Left renal cortex interstitium (tissue), 4 donors: Measurements from ENCODE around the gene SEC61A1. TPM values are rescaled to one million over a fixed set of nuclear protein-coding genes. Genes with fewer than 3 reads are reported as not detected.

Experiments used
- DNase-seq, 4 donors: peaks; one replicate each; pipeline ENCODE4 v3.0.0-alpha.2; 2013; ENCODE audit warnings: low read depth in 4 of 4, low spot score in 2 of 4, missing footprints in 1 of 4
- polyA plus RNA-seq, 4 donors: library from polyadenylated mRNA; unstranded; fragments of 120-200 nt; gene quantifications; one replicate each; pipeline ENCODE4 v1.2.1, GENCODE V29; 2013; ENCODE audit not compliant: insufficient read length in 4 of 4

SEC61A1 gene
- polyA plus RNA-seq, 4 donors, result 167 to 190 (median 173) TPM

DNA sequence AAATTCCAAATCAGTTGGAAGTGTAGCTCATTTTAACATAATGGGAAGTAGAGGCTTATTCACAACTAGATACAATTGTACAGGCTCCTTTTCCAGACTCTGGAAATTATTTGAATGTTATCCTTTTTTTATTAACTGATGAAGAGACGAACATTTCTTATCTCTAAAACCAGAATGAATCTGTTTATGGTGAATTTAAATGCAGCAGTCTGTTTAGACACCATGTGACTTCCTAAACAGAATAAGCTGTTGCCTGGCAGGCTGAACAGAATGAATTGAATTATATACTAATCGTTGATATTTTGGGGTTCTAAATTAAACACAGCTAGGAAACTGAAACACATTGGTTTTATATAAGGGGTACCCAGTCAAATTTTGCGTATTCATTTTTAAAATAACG lies 4.0 kb downstream of the SEC61A1 start:
- DNase-seq, result no peak

DNA sequence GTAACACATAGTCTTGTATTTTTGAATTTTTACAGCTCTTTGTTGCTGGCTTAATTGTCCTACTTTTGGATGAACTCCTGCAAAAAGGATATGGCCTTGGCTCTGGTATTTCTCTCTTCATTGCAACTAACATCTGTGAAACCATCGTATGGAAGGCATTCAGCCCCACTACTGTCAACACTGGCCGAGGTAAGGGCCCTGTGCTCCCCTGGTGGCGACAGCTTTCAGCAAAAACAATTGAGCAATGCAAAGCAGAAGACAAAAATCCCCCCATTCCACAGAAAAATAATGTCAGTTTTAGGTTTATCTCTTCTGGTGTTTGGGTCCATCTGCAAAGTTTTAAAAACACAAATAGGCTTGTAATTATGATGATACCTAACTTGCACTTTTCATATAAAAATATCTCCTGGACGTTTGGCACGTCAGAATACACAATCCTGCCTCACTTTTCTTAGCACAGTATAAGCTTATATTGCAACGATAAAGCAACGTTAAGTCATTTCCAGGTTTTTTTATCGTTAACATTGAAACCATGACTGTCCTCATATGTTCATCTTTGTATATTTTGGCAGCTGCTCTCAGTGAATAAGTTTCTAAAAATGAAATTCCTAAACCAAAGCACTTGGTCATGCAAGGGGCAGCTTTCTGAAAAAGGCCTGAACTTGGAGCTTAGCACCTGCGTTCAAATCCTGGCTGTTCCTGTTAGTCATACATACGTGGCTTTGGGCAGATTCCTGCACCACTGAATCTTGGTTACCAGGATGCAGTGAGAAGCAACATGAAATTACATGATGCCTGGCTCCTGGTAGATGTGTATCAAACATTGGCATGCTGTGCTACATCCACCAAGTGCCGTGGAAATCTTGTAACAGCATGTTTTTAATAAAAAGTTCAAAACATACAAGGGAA lies 8.5 kb downstream of the SEC61A1 start:
- no peak for DNase-seq

DNA sequence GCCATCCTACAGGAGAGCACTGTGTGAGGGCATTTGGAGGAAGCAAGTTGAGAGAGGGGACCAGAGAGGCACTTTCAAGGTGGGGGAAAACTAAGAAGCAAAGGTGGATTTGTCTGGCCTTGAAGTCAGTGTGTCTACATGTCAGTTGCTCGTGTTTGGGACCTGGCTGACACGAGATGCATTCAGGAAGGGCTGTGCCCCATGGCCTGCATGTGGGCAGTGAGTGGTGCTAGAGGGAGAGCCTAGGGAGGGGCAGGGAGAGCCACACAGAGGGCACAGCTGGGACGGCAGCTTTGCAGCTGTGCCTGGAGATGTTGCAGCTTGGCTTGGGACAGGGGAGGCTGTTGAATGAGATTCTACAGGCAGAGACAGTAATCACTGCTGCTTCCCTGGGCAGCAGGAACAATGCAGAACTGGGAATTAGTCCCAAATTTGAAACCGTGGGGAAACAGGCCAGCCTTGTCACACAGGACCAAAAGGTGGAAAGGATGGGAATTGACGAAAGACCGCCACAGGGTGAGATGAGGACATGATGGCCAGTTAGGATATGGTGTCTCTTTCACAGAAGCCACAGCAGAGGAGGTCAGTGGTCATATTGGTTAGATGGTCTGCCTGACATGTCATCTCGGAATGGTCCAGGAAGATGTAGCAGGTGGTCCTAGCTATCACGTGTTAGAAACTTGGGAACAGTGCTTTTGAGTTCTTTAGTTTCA lies 10.0 kb downstream of the SEC61A1 start:
- DNase-seq, result no peak

DNA sequence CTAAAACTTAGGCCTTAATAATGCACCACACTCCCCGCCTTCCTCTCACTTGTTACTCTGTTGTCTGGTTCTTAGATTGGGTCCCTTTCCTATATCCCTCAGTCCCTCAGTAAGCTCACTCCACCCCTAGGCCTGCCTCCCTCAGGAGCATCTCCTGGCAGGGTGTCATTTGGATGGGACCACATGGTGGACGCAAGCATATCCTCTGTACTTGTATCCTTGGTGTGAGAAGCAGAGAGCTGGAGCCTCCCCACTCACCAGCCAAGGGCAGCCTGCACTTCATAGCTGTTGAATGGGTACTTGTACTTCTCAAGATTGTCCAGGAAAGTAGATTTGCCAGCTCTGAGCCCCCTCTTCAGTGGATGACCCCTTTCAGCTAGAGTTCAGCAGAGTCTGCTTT lies 11.6 kb downstream of the SEC61A1 start:
- no peak for DNase-seq

DNA sequence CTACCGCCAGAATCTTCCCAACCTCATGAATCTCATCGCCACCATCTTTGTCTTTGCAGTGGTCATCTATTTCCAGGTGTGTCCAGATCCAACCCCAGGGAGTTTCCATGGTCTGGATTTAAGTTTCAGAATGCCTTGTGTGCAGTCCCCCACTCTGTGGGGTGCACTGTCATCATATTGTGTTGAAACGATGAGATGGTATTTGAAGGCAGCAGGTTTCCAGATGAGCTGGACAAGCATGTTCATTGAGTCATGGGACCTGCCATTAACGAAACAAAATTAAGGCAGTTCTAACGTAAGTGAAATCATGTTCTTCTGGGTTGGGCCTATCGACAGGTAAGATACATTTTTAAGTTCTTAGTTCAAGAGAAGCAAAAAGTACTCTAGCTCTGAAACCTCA lies 12.7 kb downstream of the SEC61A1 start:
- no peak for DNase-seq

DNA sequence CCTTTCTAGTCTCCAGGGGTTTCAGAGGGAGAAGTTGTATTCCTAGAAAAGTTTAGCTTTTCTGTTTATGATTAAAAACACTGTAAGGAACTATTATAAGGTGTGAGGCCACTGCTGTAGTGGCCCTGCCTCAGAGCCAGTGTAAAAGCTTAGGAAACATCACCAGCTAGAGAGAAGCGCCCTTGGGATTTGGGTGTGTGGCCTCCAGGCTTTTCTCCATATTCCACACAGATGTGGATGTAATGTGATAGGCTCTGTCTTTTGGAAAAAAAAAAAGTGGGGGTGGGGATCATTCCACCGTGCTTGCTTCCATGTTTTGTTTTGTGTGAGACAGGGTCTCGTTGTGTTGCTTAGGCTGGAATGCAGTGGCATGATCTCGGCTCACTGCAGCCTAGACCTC lies 13.9 kb downstream of the SEC61A1 start:
- DNase-seq, result no peak

DNA sequence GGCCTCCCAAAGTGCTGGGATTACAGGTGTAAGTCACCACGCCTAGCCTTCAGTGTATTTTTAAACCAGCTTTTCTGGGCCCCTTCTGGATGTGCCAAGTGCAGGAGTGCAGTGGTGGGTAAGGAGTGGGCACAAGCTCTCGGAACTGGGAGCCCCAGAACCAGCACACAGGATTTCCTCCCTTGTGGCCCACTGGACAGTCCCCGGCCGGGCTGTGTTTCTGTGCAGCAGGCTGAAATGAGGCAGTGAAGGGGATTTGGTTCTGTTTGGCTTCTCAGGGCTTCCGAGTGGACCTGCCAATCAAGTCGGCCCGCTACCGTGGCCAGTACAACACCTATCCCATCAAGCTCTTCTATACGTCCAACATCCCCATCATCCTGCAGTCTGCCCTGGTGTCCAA lies 14.4 kb downstream of the SEC61A1 start:
- no peak for DNase-seq

DNA sequence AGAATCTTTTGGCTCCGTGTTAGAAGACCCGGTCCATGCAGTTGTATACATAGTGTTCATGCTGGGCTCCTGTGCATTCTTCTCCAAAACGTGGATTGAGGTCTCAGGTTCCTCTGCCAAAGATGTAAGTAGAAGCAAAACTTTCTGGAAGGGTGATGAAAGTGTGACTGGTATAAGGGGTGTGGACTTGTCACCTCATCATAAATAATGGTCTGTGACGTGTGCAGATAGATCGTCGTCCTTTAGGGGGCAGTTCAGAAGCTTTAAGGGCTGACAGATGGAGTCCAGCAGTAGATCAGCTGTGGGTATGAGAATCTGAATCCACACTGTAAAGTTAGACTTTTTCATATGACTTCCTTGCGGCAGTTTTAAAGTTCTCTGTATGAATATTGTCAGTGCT lies 15.3 kb downstream of the SEC61A1 start:
- DNase-seq, result no peak

DNA sequence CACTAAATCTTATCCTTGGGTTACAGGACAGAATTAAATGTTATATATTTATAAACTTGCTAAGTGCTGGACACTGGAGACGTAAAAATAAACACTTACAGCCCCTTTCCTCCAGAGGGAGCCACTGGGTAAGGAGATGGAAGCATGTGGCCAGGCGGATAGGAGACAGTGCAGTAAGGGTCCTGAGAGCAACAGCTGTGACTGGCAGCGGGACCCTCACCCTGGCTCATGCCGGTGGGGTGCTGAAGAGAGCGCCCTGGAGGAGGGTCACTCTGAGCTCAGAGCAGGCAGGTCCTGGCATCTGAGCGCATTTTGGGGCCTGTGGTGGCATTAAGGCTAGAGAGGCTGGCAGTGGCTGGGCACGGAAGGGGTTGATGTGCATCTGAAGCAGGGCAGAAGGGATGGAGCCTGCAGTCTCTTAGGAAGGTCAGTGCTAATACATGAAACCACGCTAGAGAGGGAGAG lies 16.0 kb downstream of the SEC61A1 start:
- DNase-seq, result no peak

DNA sequence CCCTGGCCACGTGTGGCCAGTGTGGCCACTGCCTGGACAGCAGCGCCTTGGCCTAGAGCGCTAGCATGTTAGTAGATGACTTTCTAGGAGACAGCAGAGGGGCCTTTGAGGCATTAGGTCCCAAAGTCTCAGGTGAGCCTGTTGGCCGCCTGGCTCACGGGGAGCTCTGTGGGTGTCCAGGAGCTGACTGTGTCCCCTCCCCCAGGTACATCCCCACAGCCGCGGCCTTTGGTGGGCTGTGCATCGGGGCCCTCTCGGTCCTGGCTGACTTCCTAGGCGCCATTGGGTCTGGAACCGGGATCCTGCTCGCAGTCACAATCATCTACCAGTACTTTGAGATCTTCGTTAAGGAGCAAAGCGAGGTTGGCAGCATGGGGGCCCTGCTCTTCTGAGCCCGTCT lies 17.0 kb downstream of the SEC61A1 start:
- no peak for DNase-seq

DNA sequence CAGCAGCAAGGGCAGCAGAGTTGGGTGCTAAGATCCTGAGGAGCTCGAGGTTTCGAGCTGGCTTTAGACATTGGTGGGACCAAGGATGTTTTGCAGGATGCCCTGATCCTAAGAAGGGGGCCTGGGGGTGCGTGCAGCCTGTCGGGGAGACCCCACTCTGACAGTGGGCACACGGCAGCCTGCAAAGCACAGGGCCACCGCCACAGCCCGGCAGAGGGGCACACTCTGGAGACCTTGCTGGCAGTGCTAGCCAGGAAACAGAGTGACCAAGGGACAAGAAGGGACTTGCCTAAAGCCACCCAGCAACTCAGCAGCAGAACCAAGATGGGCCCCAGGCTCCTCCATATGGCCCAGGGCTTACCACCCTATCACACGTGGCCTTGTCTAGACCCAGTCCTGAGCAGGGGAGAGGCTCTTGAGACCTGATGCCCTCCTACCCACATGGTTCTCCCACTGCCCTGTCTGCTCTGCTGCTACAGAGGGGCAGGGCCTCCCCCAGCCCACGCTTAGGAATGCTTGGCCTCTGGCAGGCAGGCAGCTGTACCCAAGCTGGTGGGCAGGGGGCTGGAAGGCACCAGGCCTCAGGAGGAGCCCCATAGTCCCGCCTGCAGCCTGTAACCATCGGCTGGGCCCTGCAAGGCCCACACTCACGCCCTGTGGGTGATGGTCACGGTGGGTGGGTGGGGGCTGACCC lies 18.8 kb downstream of the SEC61A1 start:
- no peak for DNase-seq

DNA sequence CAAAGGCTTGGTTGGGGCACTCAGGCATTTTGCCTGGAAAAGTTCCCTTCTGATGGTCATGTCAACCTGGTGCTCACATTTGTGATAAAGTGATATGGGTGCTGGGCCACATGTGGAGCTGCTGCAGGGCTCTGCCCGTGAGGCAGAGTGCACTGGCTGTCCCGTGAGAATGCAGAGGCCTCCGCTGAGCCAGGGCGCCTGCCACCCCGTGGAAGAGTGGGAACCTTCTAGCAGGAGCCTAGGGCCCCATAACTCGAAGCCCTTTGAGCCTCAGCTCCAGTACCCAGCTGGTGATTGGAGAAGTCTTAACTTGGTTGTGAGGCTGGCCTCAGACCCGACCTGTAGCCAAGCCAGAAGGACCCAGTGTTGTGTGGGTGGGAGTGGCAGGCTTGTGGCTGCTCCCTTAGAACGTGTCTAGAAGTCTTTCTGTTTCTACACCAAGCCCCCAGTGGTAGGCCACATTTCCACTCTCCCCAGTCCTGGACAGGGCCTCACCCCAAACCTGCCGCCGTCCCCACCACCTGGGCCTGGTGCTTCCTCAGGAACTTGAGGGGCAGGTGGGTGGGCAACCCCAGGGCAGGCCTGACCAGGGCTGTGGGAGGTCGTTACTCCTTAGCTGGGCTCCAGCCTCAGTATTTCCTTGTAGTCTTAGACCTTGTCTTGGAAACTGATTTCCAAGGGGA lies 19.7 kb downstream of the SEC61A1 start:
- no peak for DNase-seq

DNA sequence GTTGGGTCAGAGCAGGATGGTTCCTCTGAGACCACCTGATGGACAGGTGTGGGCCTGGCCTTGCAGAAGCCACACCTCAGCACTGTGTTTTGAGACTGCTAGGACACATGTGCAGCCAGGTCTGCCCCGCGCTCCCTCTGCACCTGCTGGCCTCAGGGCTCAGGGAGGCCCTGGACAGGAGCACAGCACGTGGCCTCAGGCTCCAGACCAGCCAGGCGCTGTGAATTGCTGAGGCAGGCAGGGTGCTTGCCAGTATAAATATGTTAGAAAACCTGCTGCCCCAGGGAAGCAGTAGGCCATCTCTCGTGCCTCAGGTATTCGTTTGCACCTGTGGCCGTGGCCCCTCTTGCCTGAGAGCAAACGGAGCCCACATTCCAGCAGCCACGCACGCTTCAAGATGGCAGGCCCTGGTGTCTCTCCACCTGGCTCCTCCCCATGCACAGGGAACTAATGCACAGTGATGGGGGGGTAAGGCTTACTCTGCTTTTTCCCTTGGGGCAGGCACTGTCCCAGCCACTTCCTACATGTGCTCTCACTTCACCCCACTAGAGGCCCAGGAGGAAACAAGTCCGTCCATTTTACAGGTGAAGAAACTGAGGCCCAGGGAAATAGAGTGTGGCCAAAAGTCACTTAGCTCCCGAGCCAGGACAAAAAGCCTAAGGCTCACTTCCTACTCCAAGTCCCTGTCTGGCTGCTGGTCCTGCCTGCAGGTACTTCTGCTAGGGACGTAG lies 20.4 kb downstream of the SEC61A1 start:
- no peak for DNase-seq

DNA sequence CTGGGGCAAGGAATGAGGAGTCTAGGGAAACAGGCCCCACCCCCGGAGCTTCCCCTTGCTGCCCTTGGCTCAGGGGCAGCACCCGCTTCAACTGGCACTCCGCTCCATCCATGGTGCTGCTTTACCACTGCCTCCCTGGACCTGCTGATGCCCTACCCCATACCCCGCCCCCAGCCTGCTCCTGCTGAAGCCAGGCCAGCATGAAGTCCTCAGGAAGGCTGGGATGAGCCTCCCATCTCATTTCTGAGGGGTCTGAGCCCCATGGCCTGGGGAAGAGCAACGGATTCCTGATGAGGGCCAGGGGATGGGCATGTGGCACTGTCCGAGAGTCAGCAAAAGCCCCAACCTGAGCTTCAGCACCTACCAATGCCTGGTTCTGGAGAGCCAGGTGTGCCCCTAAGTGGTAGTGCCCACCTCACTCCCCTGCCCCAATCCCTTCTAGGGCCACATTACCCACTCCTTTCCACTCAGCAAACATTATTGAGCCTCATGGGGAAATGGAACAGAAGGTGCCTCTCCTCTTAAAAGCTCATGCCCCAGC lies 21.0 kb downstream of the SEC61A1 start:
- DNase-seq, result no peak

DNA sequence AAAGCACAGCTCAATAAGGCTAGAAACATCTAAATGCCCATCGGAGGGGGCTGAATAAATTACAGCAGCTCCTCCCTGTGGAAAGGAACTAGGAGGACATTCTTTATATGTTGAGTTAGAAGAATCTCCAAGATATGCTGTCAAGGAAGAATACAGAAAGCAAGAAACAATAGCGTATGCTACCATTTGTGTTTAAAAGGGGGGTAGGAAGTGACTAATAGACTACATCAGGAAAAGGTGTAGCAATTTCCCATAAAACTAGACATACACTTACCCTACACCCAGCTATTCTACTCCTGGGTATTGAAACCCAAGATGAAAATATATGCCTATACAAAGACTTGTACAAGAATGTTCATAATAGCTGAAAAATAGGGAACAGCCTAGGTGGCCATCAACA lies 21.6 kb downstream of the SEC61A1 start:
- DNase-seq, result no peak

DNA sequence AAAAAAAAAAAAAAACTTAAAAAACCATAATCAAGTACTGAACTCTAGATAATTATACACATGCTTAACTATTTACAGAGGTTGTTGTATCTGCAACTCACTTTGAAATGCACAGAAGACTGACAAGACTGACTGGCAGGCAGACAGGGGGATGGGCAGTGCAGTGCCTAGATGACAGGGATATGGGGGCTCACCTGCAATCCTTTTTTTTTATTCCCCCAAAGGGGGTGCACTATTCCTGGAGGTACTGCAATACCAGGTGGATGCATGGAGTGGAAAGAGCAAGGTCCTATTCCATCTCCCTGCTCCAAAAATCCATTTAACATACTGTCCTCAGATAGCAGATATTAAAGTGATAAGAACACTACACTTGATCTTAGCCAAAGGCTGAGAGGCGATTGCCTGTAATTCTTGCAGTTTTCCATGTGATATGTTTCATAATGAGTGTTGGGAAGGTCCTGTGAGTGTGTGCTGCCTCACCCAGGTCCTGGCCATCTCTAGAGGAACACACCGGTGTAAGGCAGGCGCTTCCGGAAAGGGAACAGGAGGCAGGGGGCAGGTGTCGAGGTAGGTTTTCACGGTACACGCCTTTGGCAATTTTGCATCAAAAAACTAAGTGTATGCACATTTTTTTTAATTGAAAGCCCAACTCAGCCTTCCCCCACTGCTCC lies 22.7 kb downstream of the SEC61A1 start:
- DNase-seq, result no peak

DNA sequence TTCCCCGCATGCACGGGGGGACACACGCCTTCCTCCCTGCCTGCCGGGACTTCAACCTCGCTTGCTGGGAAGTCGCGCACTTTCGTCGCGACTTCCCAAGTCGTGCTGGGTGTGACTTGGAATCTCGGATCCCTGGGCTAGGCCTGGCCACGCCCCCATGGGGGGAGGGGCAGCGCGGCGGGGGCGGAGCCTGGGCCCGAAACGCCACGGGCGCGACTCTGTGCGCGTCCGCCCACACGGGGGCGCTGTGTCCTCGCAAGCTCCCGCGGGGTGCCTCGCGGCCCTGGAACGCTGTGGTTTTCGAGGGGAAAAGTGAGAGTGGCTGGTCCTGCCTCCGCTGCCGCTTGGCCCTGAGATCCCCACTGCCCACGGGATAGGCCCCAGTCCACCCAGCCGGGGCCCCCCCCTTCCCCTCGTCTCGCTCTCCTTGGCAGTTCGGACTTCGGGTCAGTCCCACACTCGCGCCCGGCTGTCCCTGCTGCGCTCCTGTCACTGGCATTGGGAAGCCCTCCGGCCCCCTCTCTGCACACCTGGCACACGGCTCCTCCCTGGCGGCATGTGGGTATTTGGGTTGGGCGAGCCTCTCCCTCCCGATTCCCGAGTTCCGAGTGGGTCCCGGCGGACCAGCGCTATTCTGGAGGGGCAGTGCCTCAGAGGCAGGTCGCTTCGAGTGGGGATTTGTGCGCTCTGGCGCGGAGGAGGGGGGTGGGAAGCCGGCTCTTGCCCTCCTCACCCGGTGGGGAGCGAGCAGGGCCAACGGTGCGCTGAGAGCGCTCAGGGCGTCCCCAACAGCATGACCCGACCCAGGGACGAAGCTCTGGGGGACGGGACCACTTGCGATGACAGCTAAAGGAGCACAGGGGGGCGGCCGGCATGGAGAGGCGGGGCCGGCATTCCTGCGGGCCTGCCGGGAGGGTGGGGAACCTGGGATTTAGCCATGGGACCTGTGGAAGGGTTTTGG lies 23.6 kb downstream of the SEC61A1 start:
- peak in 3 of 4 donors; percentile 50 to 81 (median 73) for DNase-seq
